Endothelial cell (in vitro differentiated cells): ENCODE measurements around the gene SLIT2. TPM values are rescaled to one million over a fixed set of nuclear protein-coding genes. Genes with fewer than 3 reads are reported as not detected.

Source experiments
- DNase-seq: peaks from one replicate; pipeline ENCODE4 v3.0.0; 2021; ENCODE audit warnings: low spot score
- H3K27ac Mint-ChIP-seq: one replicate; pipeline ENCODE4 v1.8.0; 2021; ENCODE audit warnings: mixed read lengths, inconsistent platforms; ENCODE audit not compliant: unreplicated experiment
- H3K27me3 Mint-ChIP-seq: one replicate; pipeline ENCODE4 v1.8.0; 2021; ENCODE audit warnings: mild to moderate bottlenecking, moderate library complexity, mixed read lengths, inconsistent platforms; ENCODE audit not compliant: unreplicated experiment
- H3K36me3 Mint-ChIP-seq: one replicate; pipeline ENCODE4 v1.8.0; 2021; ENCODE audit warnings: mild to moderate bottlenecking, low read depth, mixed read lengths, inconsistent platforms; ENCODE audit not compliant: unreplicated experiment
- H3K4me1 Mint-ChIP-seq: one replicate; pipeline ENCODE4 v1.8.0; 2021; ENCODE audit warnings: mild to moderate bottlenecking, mixed read lengths, inconsistent platforms; ENCODE audit not compliant: unreplicated experiment
- H3K4me3 Mint-ChIP-seq: one replicate; pipeline ENCODE4 v1.8.0; 2021; ENCODE audit warnings: mild to moderate bottlenecking, mixed read lengths, inconsistent platforms; ENCODE audit not compliant: unreplicated experiment
- H3K9me3 Mint-ChIP-seq: one replicate; pipeline ENCODE4 v1.8.0; 2021; ENCODE audit warnings: mixed read lengths, inconsistent platforms; ENCODE audit not compliant: unreplicated experiment
- total RNA-seq: library from RNA; stranded (reverse); fragmentation: NEBNext Ultra II Directional; extraction: Animal tissue kit (Norgen Biotek cat#: 25700); gene quantifications from one replicate; pipeline ENCODE4 v1.2.1, GENCODE V29; 2021; ENCODE audit not compliant: unreplicated experiment
- TF ChIP-seq, protein P1 (sequence below): fragments of 200-600 bp; sonication (generic); IDR thresholded peaks from one replicate; pipeline ENCODE4 v1.5.0; 2021; ENCODE audit warnings: antibody characterized with exemption; ENCODE audit not compliant: unreplicated experiment

SLIT2 gene
- total RNA-seq, 1 donor from 2014 or later: 8.1 TPM

DNA sequence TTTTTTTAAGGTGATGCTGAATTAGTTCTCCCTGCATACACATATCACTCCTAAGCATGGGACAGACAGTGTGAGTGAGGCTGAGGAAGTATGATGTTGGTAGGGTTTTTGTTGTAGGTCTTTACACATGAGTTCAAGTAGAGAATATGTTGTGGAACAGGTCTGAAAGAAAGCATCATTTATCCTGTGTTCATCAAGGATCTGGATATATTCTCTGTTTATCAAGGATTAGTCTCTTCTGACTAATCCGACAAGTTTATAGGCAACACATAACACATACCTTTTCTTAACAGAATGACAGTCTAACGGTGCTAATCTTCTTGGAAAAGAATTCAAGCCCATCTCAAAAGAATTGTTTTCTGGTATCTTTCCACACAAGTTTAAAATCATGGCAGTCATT lies 10.5 kb downstream of the SLIT2 start:
- H3K27me3 Mint-ChIP-seq: no peaks in the 10 kb centered on the region
- no peak for DNase-seq

DNA sequence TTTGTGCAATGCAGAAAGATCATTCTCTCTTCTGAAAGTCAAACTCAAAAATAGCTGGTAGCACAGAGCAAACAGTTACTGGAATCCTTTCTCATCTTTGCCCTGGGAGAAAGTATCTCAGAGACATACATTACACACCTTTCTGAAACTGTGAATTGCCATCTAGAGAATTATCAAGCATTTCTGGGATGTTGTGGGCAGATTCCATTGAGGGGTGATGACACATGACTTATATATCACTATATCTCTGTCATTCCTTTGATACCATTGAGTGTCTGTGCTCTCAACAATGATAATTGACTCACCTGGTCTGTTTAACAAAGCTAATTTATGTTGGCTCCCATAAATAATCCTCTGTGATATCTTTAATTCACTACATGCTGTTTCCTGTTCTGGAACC lies 13.0 kb downstream of the SLIT2 start:
- Mint-ChIP-seq H3K27ac (no peak overlapping the region), H3K36me3 (no peaks in the 10 kb centered on the region), H3K9me3 (no peaks in the 10 kb centered on the region), H3K4me3 (no peak overlapping the region), H3K27me3 (no peaks in the 10 kb centered on the region), H3K4me1 (peaks cover 7% of the 10 kb centered on the region)
- TF ChIP-seq, protein P1, sequence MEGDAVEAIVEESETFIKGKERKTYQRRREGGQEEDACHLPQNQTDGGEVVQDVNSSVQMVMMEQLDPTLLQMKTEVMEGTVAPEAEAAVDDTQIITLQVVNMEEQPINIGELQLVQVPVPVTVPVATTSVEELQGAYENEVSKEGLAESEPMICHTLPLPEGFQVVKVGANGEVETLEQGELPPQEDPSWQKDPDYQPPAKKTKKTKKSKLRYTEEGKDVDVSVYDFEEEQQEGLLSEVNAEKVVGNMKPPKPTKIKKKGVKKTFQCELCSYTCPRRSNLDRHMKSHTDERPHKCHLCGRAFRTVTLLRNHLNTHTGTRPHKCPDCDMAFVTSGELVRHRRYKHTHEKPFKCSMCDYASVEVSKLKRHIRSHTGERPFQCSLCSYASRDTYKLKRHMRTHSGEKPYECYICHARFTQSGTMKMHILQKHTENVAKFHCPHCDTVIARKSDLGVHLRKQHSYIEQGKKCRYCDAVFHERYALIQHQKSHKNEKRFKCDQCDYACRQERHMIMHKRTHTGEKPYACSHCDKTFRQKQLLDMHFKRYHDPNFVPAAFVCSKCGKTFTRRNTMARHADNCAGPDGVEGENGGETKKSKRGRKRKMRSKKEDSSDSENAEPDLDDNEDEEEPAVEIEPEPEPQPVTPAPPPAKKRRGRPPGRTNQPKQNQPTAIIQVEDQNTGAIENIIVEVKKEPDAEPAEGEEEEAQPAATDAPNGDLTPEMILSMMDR: no peak
- DNase-seq: no peak

More for the DNA sequence above, 10.5 kb downstream of the SLIT2 start:
- TF ChIP-seq, protein P1: no peak
- Mint-ChIP-seq H3K4me3 (no peak overlapping the region), H3K27ac (no peak overlapping the region), H3K36me3 (no peaks in the 10 kb centered on the region), H3K9me3 (no peaks in the 10 kb centered on the region), H3K4me1 (no peaks in the 10 kb centered on the region)

DNA sequence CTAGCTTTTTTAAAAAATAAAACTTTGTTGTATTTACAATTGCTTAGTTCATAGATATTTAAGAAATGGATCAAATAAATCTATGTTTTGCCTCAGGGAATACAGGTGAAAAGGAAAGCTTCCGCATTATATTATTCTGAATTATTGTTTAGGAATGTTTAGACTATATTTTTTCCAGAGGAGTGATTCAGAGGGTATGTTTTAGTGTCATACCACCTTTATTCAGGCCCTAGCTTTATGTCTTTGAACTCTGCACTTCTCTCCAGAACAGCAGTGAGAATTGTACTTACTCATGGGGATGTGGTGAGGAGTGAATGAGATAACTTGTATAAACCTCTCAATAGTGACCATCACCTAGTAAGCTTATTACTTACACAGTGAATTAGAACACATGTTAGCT lies 14.0 kb downstream of the SLIT2 start:
- no peak overlapping the region for H3K4me3 Mint-ChIP-seq
- no peaks in the 10 kb centered on the region for H3K9me3 Mint-ChIP-seq
- no peak for DNase-seq
- TF ChIP-seq, protein P1: no peak
- H3K27ac Mint-ChIP-seq: no peak overlapping the region
- no peaks in the 10 kb centered on the region for H3K36me3 Mint-ChIP-seq
- H3K4me1 Mint-ChIP-seq: peaks cover 8% of the 10 kb centered on the region
- H3K27me3 Mint-ChIP-seq: no peaks in the 10 kb centered on the region

DNA sequence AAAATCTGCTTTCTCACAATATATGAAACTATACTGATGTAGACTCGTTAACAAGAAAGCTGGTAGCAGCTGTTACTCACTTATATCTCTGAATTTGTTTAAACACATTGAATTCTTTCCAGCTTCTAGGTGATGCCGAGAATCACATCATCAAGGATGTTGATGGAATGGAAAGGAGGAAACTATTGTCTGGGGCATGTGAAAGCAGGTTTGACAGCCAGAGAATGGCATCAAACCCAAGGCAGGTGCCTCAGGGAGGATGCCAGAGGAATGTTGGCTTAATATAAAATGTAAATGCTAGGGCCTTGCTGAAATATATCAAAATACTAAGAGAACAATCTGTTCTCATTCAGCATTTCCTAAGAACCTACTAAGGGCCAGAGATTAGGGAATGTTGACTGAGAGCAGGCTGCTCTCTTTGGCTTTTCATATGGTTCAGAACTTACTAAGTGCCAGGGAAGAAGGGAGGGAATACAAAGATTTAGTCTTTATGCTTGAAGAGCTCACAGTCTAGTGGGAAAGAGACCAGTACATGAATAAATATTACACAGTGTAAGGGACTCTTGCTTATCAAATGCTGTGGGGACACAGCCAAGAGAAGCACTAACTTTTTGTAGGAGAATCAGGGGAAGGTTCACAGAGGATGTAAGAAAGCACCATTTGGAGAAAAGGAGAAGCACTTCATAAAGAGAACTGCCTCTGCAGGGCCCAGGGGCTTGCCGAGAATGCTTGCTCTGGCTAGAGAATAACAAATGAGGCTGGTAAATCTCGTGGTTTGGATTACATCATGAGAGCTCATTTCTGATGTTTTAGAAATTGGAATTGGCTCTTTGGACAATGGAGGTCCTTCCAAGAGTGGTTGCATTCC lies 14.7 kb downstream of the SLIT2 start:
- Mint-ChIP-seq H3K27me3 (no peaks in the 10 kb centered on the region), H3K9me3 (no peaks in the 10 kb centered on the region), H3K4me3 (no peak overlapping the region), H3K27ac (no peak overlapping the region), H3K4me1 (peaks cover 8% of the 10 kb centered on the region), H3K36me3 (no peaks in the 10 kb centered on the region)
- TF ChIP-seq, protein P1: no peak
- no peak for DNase-seq

DNA sequence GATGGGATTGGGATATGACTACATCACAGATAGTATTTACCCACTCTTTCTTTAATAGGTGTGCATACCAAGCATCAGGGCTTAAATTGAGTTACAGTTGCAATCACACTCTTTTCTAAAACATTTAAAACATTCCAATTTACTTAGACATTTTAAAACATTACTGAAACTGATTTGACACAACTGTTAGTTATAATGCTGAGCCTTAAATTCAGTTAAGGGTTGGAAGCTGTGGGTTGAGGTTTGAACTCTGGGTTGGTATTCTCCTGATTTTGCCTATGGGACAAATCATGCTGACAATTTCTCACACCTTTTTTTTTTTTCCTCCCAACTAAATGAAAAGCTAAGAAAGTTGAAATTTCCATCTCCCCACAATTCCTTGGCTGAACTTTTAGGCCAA lies 16.3 kb downstream of the SLIT2 start:
- no peak for DNase-seq
- Mint-ChIP-seq H3K36me3 (no peaks in the 10 kb centered on the region), H3K27me3 (no peaks in the 10 kb centered on the region), H3K4me3 (no peak overlapping the region), H3K9me3 (no peaks in the 10 kb centered on the region), H3K4me1 (peaks cover 8% of the 10 kb centered on the region), H3K27ac (no peak overlapping the region)
- TF ChIP-seq, protein P1: no peak
